Endothelial cell of umbilical vein (primary cell): Measurements from ENCODE around the gene TAF7. TPM values are rescaled to one million over a fixed set of nuclear protein-coding genes. Genes with fewer than 3 reads are reported as not detected.

Source experiments
- BruUV-seq: library from RNA; stranded (reverse); fragments of 400-500 nt; replicated peaks from 2 replicates; lab custom pipeline; 2021; lab: Mats Ljungman, UMichigan
- CTCF ChIA-PET: fragments of 300-600, 350-600 bp; sonication (Branson Sonifier 250); formaldehyde crosslinking; loops from one replicate; lab custom pipeline; 2021; ENCODE audit warnings: antibody characterized with exemption, inconsistent platforms; lab: Charles Lee
- POLR2A ChIA-PET: fragments of 300-600, 350-600 bp; sonication (Branson Sonifier 250); formaldehyde crosslinking; loops from one replicate; lab custom pipeline; 2021; ENCODE audit warnings: antibody characterized with exemption, inconsistent platforms; lab: Charles Lee
- DNase-seq: peaks from one replicate; pipeline ENCODE4 v3.0.0-alpha.2; 2011; ENCODE audit warnings: low read depth, low spot score
- FAIRE-seq: peaks from 2 replicates; lab custom pipeline; 2011; peaks lifted over from hg19 to GRCh38; lab: Jason Lieb, UNC
- H2AFZ ChIP-seq: 2 replicates; pipeline ENCODE4 v1.6.0; 2012; ENCODE audit warnings: low read depth, low read length, control low read depth, inconsistent platforms
- H3K27ac ChIP-seq: 2 replicates; pipeline ENCODE4 v1.5.1; 2011; ENCODE audit warnings: low read depth, mild to moderate bottlenecking, control low read depth, low read length, moderate library complexity; ENCODE audit not compliant: insufficient read depth
- H3K27me3 ChIP-seq, 2 experiments: 2 replicates each; pipeline versions ENCODE4 v1.6.0 to v1.6.1; 2011; ENCODE audit warnings: low read length in 2 of 2, mixed read lengths in 1 of 2; ENCODE audit not compliant: control insufficient read depth in 2 of 2, insufficient read depth in 2 of 2
- H3K36me3 ChIP-seq, 2 experiments: 2 replicates in 1 of 2; 3 replicates in 1 of 2; pipeline ENCODE4 v1.5.1; 2011; ENCODE audit warnings: low read length in 2 of 2, mild to moderate bottlenecking in 1 of 2, moderate library complexity in 1 of 2; ENCODE audit not compliant: control insufficient read depth in 2 of 2, insufficient read depth in 2 of 2; ENCODE audit errors: extremely low read depth in 1 of 2
- H3K4me1 ChIP-seq: 3 replicates; pipeline ENCODE4 v1.5.1; 2011; ENCODE audit warnings: mild to moderate bottlenecking, low read length; ENCODE audit not compliant: control insufficient read depth, insufficient read depth; ENCODE audit errors: extremely low read depth
- H3K4me2 ChIP-seq: 2 replicates; pipeline ENCODE4 v1.6.1; 2011; ENCODE audit warnings: low read length, control low read depth, mixed read lengths; ENCODE audit not compliant: insufficient read depth
- H3K4me3 ChIP-seq, 3 experiments: fragments of 200-600 bp in 1 of 3; sonication (generic), shearing (Covaris generic) in 1 of 3; replicated peaks in 1 of 3; 2 replicates each; pipeline ENCODE4 v1.5.1; 2011 to 2016; ENCODE audit warnings: control low read depth in 3 of 3, low read length in 3 of 3, mild to moderate bottlenecking in 2 of 3, inconsistent platforms in 1 of 3, low read depth in 1 of 3, moderate library complexity in 1 of 3; ENCODE audit not compliant: insufficient read depth in 1 of 3
- H3K79me2 ChIP-seq: 2 replicates; pipeline ENCODE4 v1.6.0; 2012; ENCODE audit warnings: low read length, inconsistent platforms; ENCODE audit not compliant: control insufficient read depth, insufficient read depth
- H3K9ac ChIP-seq: replicated peaks from 2 replicates; pipeline ENCODE3; 2011; ENCODE audit warnings: low read length, control low read depth; ENCODE audit not compliant: insufficient read depth; ENCODE audit errors: extremely low read depth
- H3K9me1 ChIP-seq: replicated peaks from 3 replicates; pipeline ENCODE4 v1.6.0; 2011; ENCODE audit warnings: mild to moderate bottlenecking, low read length; ENCODE audit not compliant: control insufficient read depth, insufficient read depth; ENCODE audit errors: extremely low read depth
- H3K9me3 ChIP-seq: replicated peaks from 2 replicates; pipeline ENCODE4 v1.5.1; 2012; ENCODE audit warnings: low read length, inconsistent platforms; ENCODE audit not compliant: control insufficient read depth, insufficient read depth
- H4K20me1 ChIP-seq: replicated peaks from 2 replicates; pipeline ENCODE3; 2011; ENCODE audit warnings: mild to moderate bottlenecking, low read length; ENCODE audit not compliant: control insufficient read depth, insufficient read depth; ENCODE audit errors: extremely low read depth
- EZH2 ChIP-seq: IDR thresholded peaks from 2 replicates; pipeline ENCODE4 v1.6.1; 2012; ENCODE audit warnings: borderline replicate concordance, low read depth, mild to moderate bottlenecking, moderate library complexity, low read length, inconsistent platforms; ENCODE audit not compliant: severe bottlenecking
- FOS ChIP-seq: IDR thresholded peaks from 2 replicates; pipeline ENCODE4 v1.6.1; 2011; ENCODE audit warnings: mild to moderate bottlenecking, low read length, moderate library complexity, borderline replicate concordance; ENCODE audit not compliant: insufficient read depth
- GATA2 ChIP-seq: IDR thresholded peaks from 2 replicates; pipeline ENCODE4 v1.7.0; 2011; ENCODE audit warnings: low read depth, mild to moderate bottlenecking, moderate library complexity, mixed read lengths, low read length; ENCODE audit not compliant: insufficient read length, insufficient read depth
- JUN ChIP-seq: IDR thresholded peaks from 2 replicates; pipeline ENCODE4 v1.6.1; 2011; ENCODE audit warnings: borderline replicate concordance, low read depth; ENCODE audit not compliant: insufficient read length, insufficient read depth
- POLR2A ChIP-seq: IDR thresholded peaks from 2 replicates; pipeline ENCODE4 v1.6.1; 2012; ENCODE audit warnings: low read depth, mild to moderate bottlenecking, control low read depth, low read length
- dilution Hi-C: fragments of 300-500 bp; cut with MboI; formaldehyde crosslinking; loops from one replicate; pipeline ENCODE4 v1.15.0; 2019; ENCODE audit warnings: low sequenced_read_pairs; ENCODE audit not compliant: extremely low pct_ligation_motif_present
- intact Hi-C: fragments of 100-400 bp; cut with micrococcal nuclease; formaldehyde crosslinking; loops from one replicate; pipeline ENCODE4 v1.10.0; 2022
- polyA plus RNA-seq, 4 experiments: library from polyadenylated mRNA; depleted of rRNA in 3 of 4; stranded (reverse) in 3 of 4; unstranded in 1 of 4; fragments of >200 nt; gene quantifications; 2 replicates each; pipeline versions ENCODE4 v1.2.1 to v1.2.3, GENCODE V29; 2011 to 2012; ENCODE audit warnings: missing spikeins in 1 of 4
- total RNA-seq: library from RNA; stranded (reverse); gene quantifications from 2 replicates; pipeline ENCODE4 v1.2.3, GENCODE V29; 2021
- TF ChIP-seq, protein P1 (sequence below), 2 donors: IDR thresholded peaks; 1 replicate in 1 of 2; 2 replicates in 1 of 2; pipeline ENCODE4 v1.5.1; 2011; ENCODE audit warnings: low read length in 2 of 2, mild to moderate bottlenecking in 2 of 2, moderate library complexity in 2 of 2, control low read depth in 1 of 2, inconsistent platforms in 1 of 2, low read depth in 1 of 2; ENCODE audit not compliant: insufficient read depth in 1 of 2; ENCODE audit errors: extremely low read depth in 1 of 2

Gene TAF7
- total and polyA plus RNA-seq, 2 donors (not counting 3 experiments of a cell fraction or from before 2014, with no cell fraction given) = 21.8 to 62.0 TPM

GRCh38 chr5:141360685-141361084 lies 40.1 kb upstream of the TAF7 start:
- H4K20me1 ChIP-seq = no peaks in the 10 kb centered on the region
- ChIA-PET CTCF (interaction anchor here (0.7 to 1.3 kb wide), 8 partner anchors 10 to 203 kb away, joined by 3 to 5 read pairs (median 3); partner anchors contain the start of genes PCDHGA11, PCDHGA12 and PCDHGB1), POLR2A (no interaction called here)
- no peak overlapping the region for H3K4me2 ChIP-seq
- no peaks in the 10 kb centered on the region for H3K4me1 ChIP-seq
- no peak overlapping the region for H3K4me3 ChIP-seq
- no TSS peak for BruUV-seq
- no peak overlapping the region for H3K27ac ChIP-seq
- H3K9ac ChIP-seq = no peak overlapping the region
- no peaks in the 10 kb centered on the region for H3K79me2 ChIP-seq
- H3K27me3 ChIP-seq = peaks cover 51 to 69% of the 10 kb centered on the region in 2 experiments
- no peaks in the 10 kb centered on the region for H3K9me1 ChIP-seq
- FAIRE-seq = no peak
- peaks cover 2% of the 10 kb centered on the region for H3K9me3 ChIP-seq
- no peak for TF ChIP-seq POLR2A
- peak; percentile 0 for TF ChIP-seq EZH2
- dilution Hi-C loops (no loop called here), intact Hi-C loops (no loop called here)
- H2AFZ ChIP-seq = no peak overlapping the region
- H3K36me3 ChIP-seq = no peaks in the 10 kb centered on the region
- DNase-seq = no peak

- Histone ChIP-seq H3K4me3 (no peak within 1 kb of the TSS), H3K36me3 (no peaks in the 10 kb centered on the region), H3K27ac (no peak within 1 kb of the TSS), H3K9ac (no peak within 1 kb of the TSS), H3K27me3 (peaks cover 43 to 66% of the 10 kb centered on the region in 2 experiments), H3K4me1 (no peaks in the 10 kb centered on the region), H2AFZ (peak within 1 kb of the TSS; percentile 12), H3K9me1 (no peaks in the 10 kb centered on the region), H3K9me3 (no peaks in the 10 kb centered on the region), H3K79me2 (no peaks in the 10 kb centered on the region), H3K4me2 (no peak within 1 kb of the TSS), H4K20me1 (no peaks in the 10 kb centered on the region)
- TSS peak; percentile 13 for BruUV-seq
- peak; percentile 16 for DNase-seq
- intact Hi-C loops = no loop called here
- TF ChIP-seq EZH2 = peak; percentile 28
- no peak for TF ChIP-seq GATA2
- TF ChIP-seq FOS = no peak
- TF ChIP-seq, protein P1, sequence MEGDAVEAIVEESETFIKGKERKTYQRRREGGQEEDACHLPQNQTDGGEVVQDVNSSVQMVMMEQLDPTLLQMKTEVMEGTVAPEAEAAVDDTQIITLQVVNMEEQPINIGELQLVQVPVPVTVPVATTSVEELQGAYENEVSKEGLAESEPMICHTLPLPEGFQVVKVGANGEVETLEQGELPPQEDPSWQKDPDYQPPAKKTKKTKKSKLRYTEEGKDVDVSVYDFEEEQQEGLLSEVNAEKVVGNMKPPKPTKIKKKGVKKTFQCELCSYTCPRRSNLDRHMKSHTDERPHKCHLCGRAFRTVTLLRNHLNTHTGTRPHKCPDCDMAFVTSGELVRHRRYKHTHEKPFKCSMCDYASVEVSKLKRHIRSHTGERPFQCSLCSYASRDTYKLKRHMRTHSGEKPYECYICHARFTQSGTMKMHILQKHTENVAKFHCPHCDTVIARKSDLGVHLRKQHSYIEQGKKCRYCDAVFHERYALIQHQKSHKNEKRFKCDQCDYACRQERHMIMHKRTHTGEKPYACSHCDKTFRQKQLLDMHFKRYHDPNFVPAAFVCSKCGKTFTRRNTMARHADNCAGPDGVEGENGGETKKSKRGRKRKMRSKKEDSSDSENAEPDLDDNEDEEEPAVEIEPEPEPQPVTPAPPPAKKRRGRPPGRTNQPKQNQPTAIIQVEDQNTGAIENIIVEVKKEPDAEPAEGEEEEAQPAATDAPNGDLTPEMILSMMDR (IDR thresholded peaks at IDR 0.05; ENCODE audit: extremely low read depth in 1 of 2, insufficient read depth in 1 of 2, low read depth in 1 of 2, low read length in 2 of 2) = peak; percentile 18 to 32
- no peak for TF ChIP-seq JUN
- FAIRE-seq = peak; percentile 24
- dilution Hi-C loops = no loop called here
- POLR2A ChIA-PET = no interaction called here
- CTCF ChIA-PET = interaction anchor here (0.6 to 1.3 kb wide), 9 partner anchors 10 to 204 kb away, joined by 3 to 5 read pairs (median 3); partner anchors contain the start of genes PCDHGA11, PCDHGA12 and PCDHGB1
Observed at GRCh38 chr5:141359790-141360426, 39.3 kb upstream of the TAF7 start, which contains the start of gene PCDHGB2. Gene PCDHGB2 (plus strand): TSS chr5:141359994. CDS start chr5:141360136, 142 bp downstream.
